Neuronal stem cell (in vitro differentiated cells): ENCODE results near the gene EVI5.

Experiments used
- DNase-seq: peaks from one replicate; pipeline ENCODE4 v3.0.0-alpha.2; 2013; ENCODE audit warnings: low spot score
- H2AFZ ChIP-seq: one replicate; pipeline ENCODE4 v1.6.1; 2013; ENCODE audit warnings: mild to moderate bottlenecking, low read length, inconsistent platforms
- H2AK5ac ChIP-seq: 2 replicates; pipeline ENCODE4 v1.6.1; 2013; ENCODE audit warnings: low read depth, mild to moderate bottlenecking, inconsistent platforms, low read length, moderate library complexity, mixed read lengths
- H2BK120ac ChIP-seq: 2 replicates; pipeline ENCODE4 v1.6.1; 2013; ENCODE audit warnings: low read depth, mild to moderate bottlenecking, inconsistent platforms, low read length, moderate library complexity, mixed read lengths
- H2BK12ac ChIP-seq: one replicate; pipeline ENCODE4 v1.6.1; 2013; ENCODE audit warnings: low read length, inconsistent platforms
- H2BK15ac ChIP-seq: 2 replicates; pipeline ENCODE4 v1.6.1; 2013; ENCODE audit warnings: mild to moderate bottlenecking, low read length, inconsistent platforms, mixed read lengths
- H2BK5ac ChIP-seq: one replicate; pipeline ENCODE4 v1.6.1; 2013; ENCODE audit warnings: inconsistent platforms, mild to moderate bottlenecking, low read length, moderate library complexity
- H3K14ac ChIP-seq: one replicate; pipeline ENCODE4 v1.6.1; 2013; ENCODE audit warnings: low read length, inconsistent platforms
- H3K18ac ChIP-seq: 2 replicates; pipeline ENCODE4 v1.6.1; 2013; ENCODE audit warnings: low read length, inconsistent platforms
- H3K23ac ChIP-seq: 2 replicates; pipeline ENCODE4 v1.6.1; 2013; ENCODE audit warnings: low read depth, mild to moderate bottlenecking, mixed read lengths, low read length, inconsistent platforms; ENCODE audit not compliant: poor library complexity
- H3K27ac ChIP-seq: replicated peaks from 3 replicates; pipeline ENCODE4 v1.5.1; 2013; ENCODE audit warnings: low read length, inconsistent platforms
- H3K27me3 ChIP-seq, 3 experiments: 2 replicates each; pipeline ENCODE4 v1.6.1; 2013; ENCODE audit warnings: low read length in 3 of 3, mild to moderate bottlenecking in 2 of 3, inconsistent platforms in 1 of 3, low read depth in 1 of 3, mixed read lengths in 1 of 3, moderate library complexity in 1 of 3; ENCODE audit not compliant: control insufficient read depth in 3 of 3, insufficient read depth in 3 of 3
- H3K36me3 ChIP-seq, 2 donors: replicated peaks in 1 of 2; 2 replicates each; pipeline ENCODE4 v1.6.1; 2013; ENCODE audit warnings: low read length in 2 of 2; ENCODE audit not compliant: control insufficient read depth in 2 of 2, insufficient read depth in 2 of 2
- H3K4ac ChIP-seq: 2 replicates; pipeline ENCODE4 v1.6.1; 2013; ENCODE audit warnings: inconsistent platforms, mild to moderate bottlenecking, low read length, moderate library complexity
- H3K4me1 ChIP-seq, 2 donors: 1 replicate in 1 of 2; 2 replicates in 1 of 2; pipeline ENCODE4 v1.6.1; 2013; ENCODE audit warnings: low read length in 2 of 2, low read depth in 1 of 2; ENCODE audit not compliant: control insufficient read depth in 2 of 2, insufficient read depth in 1 of 2
- H3K4me2 ChIP-seq: one replicate; pipeline ENCODE4 v1.6.1; 2013; ENCODE audit warnings: mild to moderate bottlenecking, low read length, inconsistent platforms; ENCODE audit not compliant: insufficient read depth, poor library complexity, severe bottlenecking
- H3K4me3 ChIP-seq, 2 donors: 2 replicates each; pipeline ENCODE4 v1.5.1; 2013; ENCODE audit warnings: low read length in 2 of 2, mild to moderate bottlenecking in 2 of 2, inconsistent platforms in 1 of 2, moderate library complexity in 1 of 2
- H3K79me1 ChIP-seq: one replicate; pipeline ENCODE4 v1.6.1; 2013; ENCODE audit warnings: low read depth, mild to moderate bottlenecking, inconsistent platforms, low read length, moderate library complexity
- H3K9ac ChIP-seq: one replicate; pipeline ENCODE4 v1.6.1; 2013; ENCODE audit warnings: mild to moderate bottlenecking, low read depth, low read length, inconsistent platforms; ENCODE audit not compliant: poor library complexity
- H3K9me3 ChIP-seq, 2 donors: replicated peaks in 1 of 2; 2 replicates each; pipeline versions ENCODE3 to v1.6.1; 2013; ENCODE audit warnings: low read length in 2 of 2, mild to moderate bottlenecking in 2 of 2, inconsistent platforms in 1 of 2, low read depth in 1 of 2, mixed read lengths in 1 of 2, moderate library complexity in 1 of 2; ENCODE audit not compliant: control insufficient read depth in 2 of 2, insufficient read depth in 1 of 2
- H4K8ac ChIP-seq: one replicate; pipeline ENCODE4 v1.6.1; 2013; ENCODE audit warnings: low read depth, mild to moderate bottlenecking, inconsistent platforms, low read length, moderate library complexity
- H4K91ac ChIP-seq: one replicate; pipeline ENCODE4 v1.6.1; 2013; ENCODE audit warnings: low read length, low read depth, mild to moderate bottlenecking, inconsistent platforms; ENCODE audit not compliant: poor library complexity
- WGBS, 2 donors: extraction: QIAGEN DNeasy Blood & Tissue Kit; methylation state at CpG; one replicate each; pipeline ENCODE4 v1.1.7; 2013; ENCODE audit warnings: missing lambda C conversion rate in 2 of 2, mixed read lengths in 1 of 2; ENCODE audit not compliant: insufficient read length in 2 of 2, insufficient replicate concordance in 1 of 2; ENCODE audit errors: extremely low coverage in 2 of 2; 5-methylcytosine and 5-hydroxymethylcytosine counted together

EVI5 gene

DNA sequence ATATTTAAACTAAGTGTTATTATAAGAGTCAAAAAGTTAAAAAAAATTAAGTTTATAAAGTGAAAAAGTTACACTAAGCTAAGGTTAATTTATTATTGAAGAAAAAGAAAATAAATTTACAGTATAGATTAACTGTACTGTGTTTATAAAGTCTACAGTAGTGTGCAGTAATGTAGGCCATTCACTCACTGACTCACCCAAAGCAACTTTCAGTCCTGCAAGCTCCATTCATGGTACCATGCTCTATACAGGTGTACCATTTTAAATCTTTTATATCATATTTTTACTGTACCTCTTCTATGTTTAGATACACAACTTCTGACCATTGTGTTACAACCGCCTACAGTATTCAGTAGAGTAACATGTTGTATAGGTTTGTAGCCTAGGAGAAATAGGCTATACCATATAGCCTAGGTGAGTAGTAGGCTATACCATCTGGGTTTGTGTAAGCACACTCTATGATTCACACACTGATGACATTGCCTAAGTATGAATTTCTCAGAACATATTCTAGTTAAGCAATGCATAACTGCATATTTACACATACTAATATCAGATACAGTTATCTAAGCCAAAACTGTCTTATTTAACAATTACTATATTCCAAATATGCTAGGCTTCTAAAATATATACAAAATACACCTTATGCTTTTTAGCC, 217.6 kb downstream of the EVI5 start:
- Histone ChIP-seq H3K14ac (no peak overlapping the region), H3K4me3 (no peak overlapping the region), H2BK12ac (no peak overlapping the region), H3K4me1 (no peaks in the 10 kb centered on the region), H2BK15ac (no peak overlapping the region), H4K91ac (no peak overlapping the region), H3K27ac (no peak overlapping the region), H3K9me3 (no peaks in the 10 kb centered on the region), H2AFZ (no peak overlapping the region), H3K79me1 (no peaks in the 10 kb centered on the region), H3K27me3 (no peaks in the 10 kb centered on the region), H3K36me3 (no peaks in the 10 kb centered on the region), H2BK5ac (no peak overlapping the region), H2AK5ac (no peak overlapping the region), H3K9ac (no peak overlapping the region), H3K23ac (no peak overlapping the region), H3K4ac (no peak overlapping the region), H2BK120ac (no peak overlapping the region), H4K8ac (no peak overlapping the region), H3K18ac (no peak overlapping the region), H3K4me2 (no peak overlapping the region)
- WGBS, 2 donors, result no CpG with 5 or more reads among the region's 1 CpG
- no peak for DNase-seq

DNA sequence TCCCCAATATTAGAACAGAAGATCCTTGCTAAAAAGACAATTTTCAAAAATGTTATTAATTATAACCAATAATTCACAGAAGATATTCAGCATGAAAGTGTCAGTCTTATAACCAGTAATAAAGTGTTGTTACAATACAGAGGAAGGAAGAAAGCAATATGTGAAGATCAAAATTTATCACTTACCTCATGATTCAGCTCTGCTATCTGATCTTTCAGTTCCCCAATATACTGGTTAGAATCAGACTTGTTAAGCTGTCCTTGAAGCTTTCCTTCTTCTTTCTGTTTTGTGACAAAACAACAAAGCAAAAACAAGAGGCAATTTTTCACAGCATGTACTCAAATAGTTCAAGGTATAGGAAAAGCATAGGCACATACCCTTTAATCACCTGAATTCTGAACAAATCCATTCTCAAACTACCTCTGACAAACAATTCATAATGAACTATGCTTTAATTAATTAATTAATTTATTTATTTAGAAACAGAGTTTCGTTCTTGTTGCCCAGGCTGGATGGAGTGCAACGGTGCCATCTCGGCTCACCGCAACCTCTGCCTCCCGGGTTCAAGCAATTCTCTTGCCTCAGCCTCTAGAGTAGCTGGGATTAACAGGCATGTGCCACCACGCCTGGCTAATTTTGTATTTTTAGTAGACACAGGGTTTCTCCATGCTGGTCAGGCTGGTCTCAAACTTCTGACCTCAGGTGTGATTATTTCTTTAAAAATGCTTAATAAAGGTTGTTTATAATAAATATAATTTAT, 221.3 kb downstream of the EVI5 start:
- no peak overlapping the region for H4K8ac ChIP-seq
- no CpG with 5 or more reads among the region's 6 CpGs for WGBS, 2 donors
- H3K9ac ChIP-seq, result no peak overlapping the region

DNA sequence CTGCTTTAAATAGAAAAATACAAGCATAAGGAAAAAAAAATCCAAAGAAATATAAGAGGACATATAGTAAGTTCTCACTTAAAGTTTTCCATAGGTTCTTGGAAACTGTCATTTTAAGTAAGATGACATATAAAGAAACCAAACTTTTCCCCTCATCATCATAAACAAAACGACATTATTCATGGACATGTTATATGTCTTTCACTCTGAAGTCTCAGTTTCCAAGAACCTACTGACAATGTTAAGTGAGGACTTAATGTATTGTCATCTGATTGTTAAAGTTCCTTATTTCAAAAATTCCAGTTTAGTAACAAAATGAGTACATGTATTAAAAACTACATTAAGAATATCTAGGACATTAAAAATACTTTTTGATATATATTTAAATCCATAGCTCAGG, 228.6 kb downstream of the EVI5 start:
- H2AK5ac ChIP-seq, result no peak overlapping the region
- no peaks in the 10 kb centered on the region for H3K27me3 ChIP-seq
- H3K9ac ChIP-seq, result no peak overlapping the region
- no peak overlapping the region for H3K18ac ChIP-seq
- no peak overlapping the region for H2BK12ac ChIP-seq
- WGBS, 2 donors, result no CpG with 5 or more reads among the region's 1 CpG
- no peak overlapping the region for H3K4me3 ChIP-seq
- no peaks in the 10 kb centered on the region for H3K36me3 ChIP-seq
- H3K4me2 ChIP-seq, result no peak overlapping the region
- no peak overlapping the region for H3K23ac ChIP-seq
- H3K14ac ChIP-seq, result no peak overlapping the region
- no peaks in the 10 kb centered on the region for H3K79me1 ChIP-seq
- no peak for DNase-seq
- H4K91ac ChIP-seq, result no peak overlapping the region
- no peak overlapping the region for H2BK15ac ChIP-seq
- no peak overlapping the region for H4K8ac ChIP-seq
- H3K9me3 ChIP-seq, result no peaks in the 10 kb centered on the region
- no peak overlapping the region for H2BK120ac ChIP-seq
- no peaks in the 10 kb centered on the region for H3K4me1 ChIP-seq
- no peak overlapping the region for H2AFZ ChIP-seq
- no peak overlapping the region for H3K27ac ChIP-seq
- no peak overlapping the region for H2BK5ac ChIP-seq
- H3K4ac ChIP-seq, result no peak overlapping the region

More for the DNA sequence above, 221.3 kb downstream of the EVI5 start:
- no peak overlapping the region for H3K4me3 ChIP-seq
- H3K27ac ChIP-seq, result no peak overlapping the region
- no peak overlapping the region for H2AK5ac ChIP-seq
- H2BK12ac ChIP-seq, result no peak overlapping the region
- H2BK15ac ChIP-seq, result no peak overlapping the region
- H2AFZ ChIP-seq, result no peak overlapping the region
- H3K4ac ChIP-seq, result no peak overlapping the region
- no peak overlapping the region for H2BK120ac ChIP-seq
- no peaks in the 10 kb centered on the region for H3K79me1 ChIP-seq
- H3K9me3 ChIP-seq, result no peaks in the 10 kb centered on the region
- no peak overlapping the region for H3K4me2 ChIP-seq
- no peak overlapping the region for H2BK5ac ChIP-seq
- no peaks in the 10 kb centered on the region for H3K36me3 ChIP-seq
- no peak overlapping the region for H3K23ac ChIP-seq
- H3K14ac ChIP-seq, result no peak overlapping the region
- H3K27me3 ChIP-seq, result no peaks in the 10 kb centered on the region
- no peak overlapping the region for H3K18ac ChIP-seq
- no peaks in the 10 kb centered on the region for H3K4me1 ChIP-seq
- no peak for DNase-seq
- no peak overlapping the region for H4K91ac ChIP-seq

DNA sequence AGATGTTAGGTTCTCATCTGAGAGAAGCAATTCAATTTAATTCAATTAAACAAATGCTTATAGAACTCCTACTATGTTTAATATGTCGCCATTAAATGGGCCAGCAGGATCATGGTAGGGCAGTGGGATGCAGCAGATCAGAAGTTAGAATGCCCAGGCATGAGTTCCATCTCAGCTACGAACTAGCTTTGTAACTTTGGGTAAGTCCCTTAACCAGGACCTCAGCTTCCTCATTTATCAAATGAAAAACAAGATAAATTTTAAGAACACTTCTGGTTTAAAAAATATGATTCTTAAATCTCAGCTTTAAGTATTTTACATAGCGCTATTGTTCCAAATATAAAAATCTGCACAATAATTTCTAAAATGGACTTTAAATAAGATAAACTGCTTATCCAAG, 230.7 kb downstream of the EVI5 start:
- Histone ChIP-seq H3K4ac (no peak overlapping the region), H2AFZ (no peak overlapping the region), H3K4me2 (no peak overlapping the region), H3K18ac (no peak overlapping the region), H4K91ac (no peak overlapping the region), H3K9ac (no peak overlapping the region), H3K23ac (no peak overlapping the region), H3K14ac (no peak overlapping the region), H2BK15ac (no peak overlapping the region), H3K4me3 (no peak overlapping the region), H2AK5ac (no peak overlapping the region), H2BK5ac (no peak overlapping the region), H3K79me1 (no peaks in the 10 kb centered on the region), H2BK12ac (no peak overlapping the region), H3K4me1 (no peaks in the 10 kb centered on the region), H3K27ac (no peak overlapping the region), H4K8ac (no peak overlapping the region), H3K27me3 (no peaks in the 10 kb centered on the region), H3K36me3 (no peaks in the 10 kb centered on the region), H3K9me3 (no peaks in the 10 kb centered on the region), H2BK120ac (no peak overlapping the region)
- no peak for DNase-seq
- no CpG with 5 or more reads among the region's 3 CpGs for WGBS, 2 donors
